GM13976 (cell line): ENCODE measurements around the gene PSMC3.

Experiments
- DNase-seq: peaks from one replicate; pipeline ENCODE4 v3.0.0; 2012; ENCODE audit warnings: low spot score
- in situ Hi-C: fragments of 300-500 bp; cut with MboI; formaldehyde crosslinking; loops from one replicate; pipeline ENCODE4 v1.12.0; 2022; ENCODE audit warnings: low sequenced_read_pairs, mixed read lengths, inconsistent platforms; ENCODE audit not compliant: unreplicated experiment
- TF ChIP-seq, protein P1 (sequence below): IDR thresholded peaks from 2 replicates; pipeline ENCODE4 v1.5.1; 2012; ENCODE audit warnings: borderline replicate concordance, mild to moderate bottlenecking; ENCODE audit not compliant: insufficient read depth; ENCODE audit errors: extremely low read depth, missing control alignments, control extremely low read depth

The PSMC3 gene

DNA sequence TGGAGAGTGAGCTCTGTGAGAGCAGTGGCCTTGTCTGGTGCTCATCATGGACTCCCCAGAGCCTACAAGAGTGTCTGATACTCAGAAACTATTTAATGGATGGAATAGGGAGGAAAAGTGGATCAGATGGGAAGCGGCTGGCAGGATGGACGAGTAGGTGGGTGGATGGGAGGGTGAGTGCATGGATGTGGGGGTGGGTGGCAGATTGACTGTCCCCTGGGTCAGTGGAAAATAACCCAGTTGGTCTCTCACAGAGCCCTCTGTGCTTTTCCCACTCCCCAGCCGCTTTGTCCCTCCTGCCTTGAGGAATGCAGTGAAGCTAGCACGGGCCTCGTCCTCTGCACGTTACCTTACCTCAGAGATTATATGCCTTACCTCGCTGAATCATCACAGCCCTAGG, 53.8 kb downstream of the PSMC3 start:
- in situ Hi-C loops = no loop called here
- TF ChIP-seq, protein P1, sequence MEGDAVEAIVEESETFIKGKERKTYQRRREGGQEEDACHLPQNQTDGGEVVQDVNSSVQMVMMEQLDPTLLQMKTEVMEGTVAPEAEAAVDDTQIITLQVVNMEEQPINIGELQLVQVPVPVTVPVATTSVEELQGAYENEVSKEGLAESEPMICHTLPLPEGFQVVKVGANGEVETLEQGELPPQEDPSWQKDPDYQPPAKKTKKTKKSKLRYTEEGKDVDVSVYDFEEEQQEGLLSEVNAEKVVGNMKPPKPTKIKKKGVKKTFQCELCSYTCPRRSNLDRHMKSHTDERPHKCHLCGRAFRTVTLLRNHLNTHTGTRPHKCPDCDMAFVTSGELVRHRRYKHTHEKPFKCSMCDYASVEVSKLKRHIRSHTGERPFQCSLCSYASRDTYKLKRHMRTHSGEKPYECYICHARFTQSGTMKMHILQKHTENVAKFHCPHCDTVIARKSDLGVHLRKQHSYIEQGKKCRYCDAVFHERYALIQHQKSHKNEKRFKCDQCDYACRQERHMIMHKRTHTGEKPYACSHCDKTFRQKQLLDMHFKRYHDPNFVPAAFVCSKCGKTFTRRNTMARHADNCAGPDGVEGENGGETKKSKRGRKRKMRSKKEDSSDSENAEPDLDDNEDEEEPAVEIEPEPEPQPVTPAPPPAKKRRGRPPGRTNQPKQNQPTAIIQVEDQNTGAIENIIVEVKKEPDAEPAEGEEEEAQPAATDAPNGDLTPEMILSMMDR = no peak
- DNase-seq = no peak

DNA sequence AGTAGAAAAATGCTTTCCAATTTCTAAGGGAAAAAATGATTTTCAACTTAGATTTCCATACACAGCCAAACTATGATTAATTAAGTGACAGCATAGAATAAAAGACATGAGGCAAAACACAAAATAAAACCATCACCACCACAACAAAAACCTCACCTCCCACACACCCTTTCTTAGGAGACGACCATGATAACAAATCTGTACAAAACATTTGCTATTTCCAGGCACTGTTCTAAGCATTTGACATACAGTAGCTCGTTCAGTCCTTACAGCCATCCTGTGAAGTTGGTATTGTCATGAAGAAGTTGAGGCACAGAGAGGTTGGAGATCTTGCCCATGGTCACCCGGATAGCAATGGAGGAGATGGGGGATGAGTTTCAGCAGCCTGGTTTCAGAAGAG, 56.6 kb downstream of the PSMC3 start:
- no peak for DNase-seq
- in situ Hi-C loops = no loop called here
- TF ChIP-seq, protein P1 = no peak
